Hindlimb muscle (tissue), 1 donor: Measurements from ENCODE around the gene CBR1. TPM values are rescaled to one million over a fixed set of nuclear protein-coding genes. Genes with fewer than 3 reads are reported as not detected.
"Not testable (repeated sequence)": the region's sequence is repeated elsewhere in the genome, so short reads cannot be mapped to it uniquely, and the experiment has no call there.

Experiments used
- DNase-seq: peaks from one replicate; pipeline ENCODE4 v3.0.0-alpha.2; 2013
- polyA plus RNA-seq: library from polyadenylated mRNA; unstranded; fragments of 120-200 nt; gene quantifications from one replicate; pipeline ENCODE4 v1.2.1, GENCODE V29; 2013; ENCODE audit not compliant: insufficient read length

Gene CBR1
- polyA plus RNA-seq, 1 donor = 23.1 TPM

GRCh38 chr21:36082237-36082664, 12.4 kb downstream of the CBR1 start:
- no peak for DNase-seq

- DNase-seq = no peak
These were observed 17.7 kb downstream of the CBR1 start for GRCh38 chr21:36087362-36088138.

GRCh38 chr21:36089946-36090345, 20.1 kb downstream of the CBR1 start:
- no peak for DNase-seq

- DNase-seq = no peak
These were observed 22.9 kb downstream of the CBR1 start for GRCh38 chr21:36092681-36093080.

GRCh38 chr21:36093512-36093911, 23.7 kb downstream of the CBR1 start:
- DNase-seq = no peak

- DNase-seq = no peak
These were observed 26.8 kb downstream of the CBR1 start for GRCh38 chr21:36096398-36097290.

- no peak for DNase-seq
These were observed 27.8 kb downstream of the CBR1 start for GRCh38 chr21:36097427-36098181.

GRCh38 chr21:36098182-36098532, 28.3 kb downstream of the CBR1 start:
- no peak for DNase-seq

- DNase-seq = no peak
These were observed 29.2 kb downstream of the CBR1 start for GRCh38 chr21:36099000-36099399.

GRCh38 chr21:36099695-36100211, 29.9 kb downstream of the CBR1 start:
- DNase-seq = not testable (repeated sequence)

- DNase-seq = no peak
These were observed 31.3 kb downstream of the CBR1 start for GRCh38 chr21:36100971-36101641.

GRCh38 chr21:36103434-36103833, 33.6 kb downstream of the CBR1 start:
- no peak for DNase-seq

- no peak for DNase-seq
These were observed 34.8 kb downstream of the CBR1 start for GRCh38 chr21:36104317-36105300.

GRCh38 chr21:36105327-36105842, 35.6 kb downstream of the CBR1 start:
- no peak for DNase-seq

GRCh38 chr21:36109868-36110267, 40.0 kb downstream of the CBR1 start:
- no peak for DNase-seq

- DNase-seq = no peak
These were observed 41.4 kb downstream of the CBR1 start for GRCh38 chr21:36111238-36111637.

- no peak for DNase-seq
These were observed 44.0 kb downstream of the CBR1 start for GRCh38 chr21:36113647-36114428.

GRCh38 chr21:36115138-36115730, 45.4 kb downstream of the CBR1 start:
- DNase-seq = no peak

GRCh38 chr21:36117286-36117741, 47.5 kb downstream of the CBR1 start:
- DNase-seq = no peak
